RWPE2 (cell line): ENCODE data around the gene RPL5.

Experiments
- ATAC-seq: fragments of 200-7000 bp; cut with Tn5 transposase; 3 replicates; pipeline ENCODE4 v1.9.1; 2021; ENCODE audit warnings: low read depth
- DNase-seq: peaks from one replicate; pipeline ENCODE4 v3.0.0-alpha.2; 2020; ENCODE audit warnings: low spot score
- H3K27ac ChIP-seq: fragments of 450-650 bp; 2 replicates; pipeline ENCODE4 v1.5.1; 2017; ENCODE audit warnings: mild to moderate bottlenecking; ENCODE audit not compliant: poor library complexity, severe bottlenecking
- H3K27me3 ChIP-seq: fragments of 250-450 bp; sonication (Bioruptor Pico); 2 replicates; pipeline ENCODE4 v1.5.1; 2021; ENCODE audit warnings: mild to moderate bottlenecking, moderate library complexity; ENCODE audit not compliant: insufficient read depth, poor library complexity, severe bottlenecking
- H3K36me3 ChIP-seq: fragments of 250-450 bp; sonication (Bioruptor Pico); 2 replicates; pipeline ENCODE4 v1.5.1; 2020; ENCODE audit warnings: low read depth, mild to moderate bottlenecking, moderate library complexity
- H3K4me1 ChIP-seq: fragments of 250-450 bp; sonication (Bioruptor Pico); 2 replicates; pipeline ENCODE4 v1.5.1; 2021; ENCODE audit warnings: mild to moderate bottlenecking, moderate library complexity; ENCODE audit not compliant: insufficient read depth, poor library complexity, severe bottlenecking
- H3K4me3 ChIP-seq: fragments of 250-450 bp; sonication (Bioruptor Pico); 2 replicates; pipeline ENCODE4 v1.5.1; 2021; ENCODE audit warnings: mild to moderate bottlenecking, moderate library complexity; ENCODE audit not compliant: severe bottlenecking
- H3K9me3 ChIP-seq: fragments of 250-450 bp; sonication (Bioruptor Pico); 2 replicates; pipeline ENCODE4 v1.5.1; 2021; ENCODE audit warnings: mild to moderate bottlenecking, moderate library complexity; ENCODE audit not compliant: severe bottlenecking
- CTCF ChIP-seq: fragments of 450-650 bp; IDR thresholded peaks from one replicate; pipeline ENCODE4 v1.5.1; 2017; ENCODE audit warnings: mild to moderate bottlenecking, moderate library complexity; ENCODE audit not compliant: poor library complexity, severe bottlenecking

RPL5 gene

GRCh38 chr1:92851729-92852128, 19.9 kb downstream of the RPL5 start:
- DNase-seq (no peak), ATAC-seq (no peak)
- H3K4me3 ChIP-seq = no peak overlapping the region
- no peaks in the 10 kb centered on the region for H3K27me3 ChIP-seq
- H3K9me3 ChIP-seq = no peaks in the 10 kb centered on the region
- no peak for TF ChIP-seq CTCF
- peaks cover 12% of the 10 kb centered on the region for H3K4me1 ChIP-seq
- H3K36me3 ChIP-seq = no peaks in the 10 kb centered on the region
- H3K27ac ChIP-seq = no peak overlapping the region

- ATAC-seq = no peak
- Histone ChIP-seq H3K27me3 (no peaks in the 10 kb centered on the region), H3K36me3 (no peaks in the 10 kb centered on the region), H3K27ac (no peak overlapping the region), H3K4me1 (peaks cover 6% of the 10 kb centered on the region), H3K9me3 (no peaks in the 10 kb centered on the region), H3K4me3 (no peak overlapping the region)
- no peak for DNase-seq
- no peak for TF ChIP-seq CTCF
Observed at GRCh38 chr1:92853299-92853698, 21.5 kb downstream of the RPL5 start.

- DNase-seq (no peak), ATAC-seq (no peak)
- H3K9me3 ChIP-seq = no peaks in the 10 kb centered on the region
- no peak overlapping the region for H3K27ac ChIP-seq
- H3K27me3 ChIP-seq = no peaks in the 10 kb centered on the region
- no peak overlapping the region for H3K4me3 ChIP-seq
- no peaks in the 10 kb centered on the region for H3K4me1 ChIP-seq
- H3K36me3 ChIP-seq = no peaks in the 10 kb centered on the region
- TF ChIP-seq CTCF = no peak
Observed at GRCh38 chr1:92854101-92854785, 22.4 kb downstream of the RPL5 start.

- H3K36me3 ChIP-seq = no peaks in the 10 kb centered on the region
- H3K27me3 ChIP-seq = no peaks in the 10 kb centered on the region
- ATAC-seq (no peak), DNase-seq (no peak)
- H3K4me1 ChIP-seq = no peaks in the 10 kb centered on the region
- no peak overlapping the region for H3K4me3 ChIP-seq
- H3K27ac ChIP-seq = no peak overlapping the region
- H3K9me3 ChIP-seq = no peaks in the 10 kb centered on the region
- no peak for TF ChIP-seq CTCF
Observed at GRCh38 chr1:92855236-92855635, 23.4 kb downstream of the RPL5 start.

- Histone ChIP-seq H3K4me1 (no peaks in the 10 kb centered on the region), H3K9me3 (no peaks in the 10 kb centered on the region), H3K36me3 (no peaks in the 10 kb centered on the region), H3K27ac (no peak overlapping the region), H3K27me3 (no peaks in the 10 kb centered on the region), H3K4me3 (no peak overlapping the region)
- DNase-seq (no peak), ATAC-seq (no peak)
- TF ChIP-seq CTCF = no peak
Observed at GRCh38 chr1:92857817-92858216, 26.0 kb downstream of the RPL5 start.
